ENCODE measurements around the gene NUBP1. TPM values are rescaled to one million over a fixed set of nuclear protein-coding genes. Genes with fewer than 3 reads are reported as not detected.
A peak's percentile ranks its signal among the peaks of the same experiment; 100 is the strongest.
"Not testable (repeated sequence)": the region's sequence is repeated elsewhere in the genome, so short reads cannot be mapped to it uniquely, and the experiment has no call there.

NUBP1 gene
- total RNA-seq, 6 experiments from 2014 or later: 18.0 to 29.4 (median 25.1) TPM

DNA sequence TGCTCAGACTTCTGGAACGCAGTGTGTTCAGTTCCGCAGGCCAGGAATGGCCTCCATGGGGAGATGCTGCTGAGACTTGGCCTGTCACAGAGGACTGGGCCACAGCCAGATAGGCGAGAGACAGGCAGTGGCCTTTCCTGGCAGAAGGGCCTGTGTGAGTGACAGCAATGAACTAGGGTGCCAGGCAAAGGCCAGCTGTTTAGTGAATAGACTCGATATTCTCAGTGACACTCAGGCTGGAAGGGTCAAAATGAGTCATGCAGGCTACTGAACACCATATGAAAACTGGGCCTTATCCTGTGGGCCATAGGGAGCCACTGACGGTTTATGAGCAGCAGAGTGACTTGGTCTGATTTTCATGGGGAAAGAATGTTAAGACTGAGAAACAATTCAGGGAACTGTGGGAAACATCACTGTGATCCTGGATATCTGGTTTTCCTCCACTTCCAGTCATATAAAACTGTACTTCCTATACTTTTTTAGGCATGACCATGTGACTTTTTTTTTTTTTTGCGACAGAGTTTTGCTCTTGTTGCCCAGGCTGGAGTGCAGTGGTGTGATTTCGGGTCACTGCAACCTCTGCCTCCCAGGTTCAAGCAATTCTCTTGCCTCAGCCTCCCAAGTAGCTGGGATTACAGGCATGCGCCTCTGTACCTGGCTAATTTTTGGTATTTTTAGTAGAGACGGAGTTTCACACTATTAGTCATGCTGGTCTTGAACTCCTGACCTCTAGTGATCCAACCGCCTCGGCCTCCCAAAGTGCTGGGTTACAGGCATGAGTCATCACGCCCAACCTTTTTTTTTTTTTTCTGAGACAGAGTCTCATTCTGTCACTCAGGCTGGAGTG is 5.2 kb upstream of the NUBP1 start:
- no peak overlapping the region for H3K4me3 Mint-ChIP-seq
- TF ChIP-seq, protein P1, sequence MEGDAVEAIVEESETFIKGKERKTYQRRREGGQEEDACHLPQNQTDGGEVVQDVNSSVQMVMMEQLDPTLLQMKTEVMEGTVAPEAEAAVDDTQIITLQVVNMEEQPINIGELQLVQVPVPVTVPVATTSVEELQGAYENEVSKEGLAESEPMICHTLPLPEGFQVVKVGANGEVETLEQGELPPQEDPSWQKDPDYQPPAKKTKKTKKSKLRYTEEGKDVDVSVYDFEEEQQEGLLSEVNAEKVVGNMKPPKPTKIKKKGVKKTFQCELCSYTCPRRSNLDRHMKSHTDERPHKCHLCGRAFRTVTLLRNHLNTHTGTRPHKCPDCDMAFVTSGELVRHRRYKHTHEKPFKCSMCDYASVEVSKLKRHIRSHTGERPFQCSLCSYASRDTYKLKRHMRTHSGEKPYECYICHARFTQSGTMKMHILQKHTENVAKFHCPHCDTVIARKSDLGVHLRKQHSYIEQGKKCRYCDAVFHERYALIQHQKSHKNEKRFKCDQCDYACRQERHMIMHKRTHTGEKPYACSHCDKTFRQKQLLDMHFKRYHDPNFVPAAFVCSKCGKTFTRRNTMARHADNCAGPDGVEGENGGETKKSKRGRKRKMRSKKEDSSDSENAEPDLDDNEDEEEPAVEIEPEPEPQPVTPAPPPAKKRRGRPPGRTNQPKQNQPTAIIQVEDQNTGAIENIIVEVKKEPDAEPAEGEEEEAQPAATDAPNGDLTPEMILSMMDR (IDR thresholded peaks at IDR 0.05): no peak
- peak; percentile 75 for DNase-seq
- H3K27ac Mint-ChIP-seq: peak overlapping the region; percentile 76
- peaks cover 1% of the 10 kb centered on the region for H3K9me3 Mint-ChIP-seq
- H3K27me3 Mint-ChIP-seq (ENCODE audit: insufficient read depth): no peaks in the 10 kb centered on the region
- peaks cover under 1% of the 10 kb centered on the region; the same call in 1 of the 2 replicates for H3K36me3 Mint-ChIP-seq (ENCODE audit: low read depth)
- H3K4me1 Mint-ChIP-seq (ENCODE audit: low read depth): peaks cover 39% of the 10 kb centered on the region

DNA sequence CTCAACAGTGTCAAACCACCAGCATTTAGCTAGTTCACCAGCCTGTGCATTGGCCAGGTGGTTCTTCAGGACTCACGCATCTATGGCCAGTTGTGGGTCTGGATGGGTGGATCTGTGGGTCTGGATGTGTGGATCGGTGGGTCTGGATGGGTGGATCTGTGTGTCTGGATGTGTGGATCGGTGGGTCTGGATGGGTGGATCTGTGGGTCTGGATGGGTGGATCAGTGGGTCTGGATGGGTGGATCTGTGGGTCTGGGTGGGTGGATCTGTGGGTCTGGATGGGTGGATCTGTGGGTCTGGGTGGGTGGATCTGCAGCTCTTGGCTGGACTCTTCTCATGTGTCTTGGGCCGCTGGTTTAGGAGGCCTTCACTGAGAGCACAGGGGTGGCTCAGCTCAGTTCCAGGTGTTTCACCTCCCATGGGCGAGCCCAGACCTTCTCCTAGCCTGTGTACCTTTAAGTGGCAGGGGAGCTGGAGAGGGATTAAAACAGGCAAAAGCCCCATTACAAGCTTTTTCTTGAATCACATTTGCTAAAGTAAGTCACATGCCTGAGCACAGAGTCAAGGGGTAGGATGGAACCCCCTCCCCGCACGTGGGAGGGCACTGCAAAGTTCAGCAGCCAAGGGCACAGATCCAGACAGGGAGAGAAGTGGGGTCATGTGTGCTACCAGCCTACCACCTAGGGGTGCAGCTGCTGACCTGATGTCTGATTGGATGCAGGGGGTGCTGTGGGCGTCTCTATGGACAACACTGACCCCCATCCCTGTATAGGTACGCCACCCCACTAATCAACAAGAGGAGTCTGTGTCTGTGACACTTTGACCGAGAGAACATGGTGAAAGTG is 3.4 kb upstream of the NUBP1 start:
- Mint-ChIP-seq H3K27ac (peak overlapping the region; percentile 4; the same call in 1 of the 2 replicates), H3K4me1 (ENCODE audit: low read depth) (peaks cover 48% of the 10 kb centered on the region), H3K27me3 (ENCODE audit: insufficient read depth) (no peaks in the 10 kb centered on the region; the same call in 1 of the 2 replicates), H3K4me3 (no peak overlapping the region), H3K9me3 (no peaks in the 10 kb centered on the region), H3K36me3 (ENCODE audit: low read depth) (peaks cover 4% of the 10 kb centered on the region; the same call in 1 of the 2 replicates)
- TF ChIP-seq, protein P1 (IDR thresholded peaks at IDR 0.05): no peak
- DNase-seq: no peak

DNA sequence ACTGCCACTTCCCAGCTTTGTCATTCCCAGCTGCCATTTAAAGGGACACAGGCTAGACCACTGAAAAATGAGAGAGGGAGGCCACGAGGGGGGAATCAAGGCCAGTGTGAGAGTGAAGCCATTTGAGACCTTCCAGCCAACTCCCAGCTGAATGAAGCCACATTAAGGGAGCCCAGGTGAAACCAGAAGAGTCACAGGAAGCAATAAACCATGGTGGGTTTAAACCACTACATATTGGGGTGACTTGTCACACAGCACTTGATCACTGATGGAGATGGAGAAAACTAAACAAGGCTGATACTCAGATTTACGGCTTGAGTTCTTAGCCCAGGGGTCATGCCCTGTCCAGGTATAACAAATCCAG is 2.8 kb upstream of the NUBP1 start:
- H3K36me3 Mint-ChIP-seq (ENCODE audit: low read depth): peaks cover 4% of the 10 kb centered on the region; the same call in 1 of the 2 replicates
- H3K27ac Mint-ChIP-seq: no peak overlapping the region
- peaks cover 53% of the 10 kb centered on the region for H3K4me1 Mint-ChIP-seq (ENCODE audit: low read depth)
- TF ChIP-seq, protein P1 (IDR thresholded peaks at IDR 0.05): no peak
- H3K27me3 Mint-ChIP-seq (ENCODE audit: insufficient read depth): no peaks in the 10 kb centered on the region; the same call in 1 of the 2 replicates
- H3K4me3 Mint-ChIP-seq: no peak overlapping the region
- no peaks in the 10 kb centered on the region for H3K9me3 Mint-ChIP-seq
- DNase-seq: no peak

DNA sequence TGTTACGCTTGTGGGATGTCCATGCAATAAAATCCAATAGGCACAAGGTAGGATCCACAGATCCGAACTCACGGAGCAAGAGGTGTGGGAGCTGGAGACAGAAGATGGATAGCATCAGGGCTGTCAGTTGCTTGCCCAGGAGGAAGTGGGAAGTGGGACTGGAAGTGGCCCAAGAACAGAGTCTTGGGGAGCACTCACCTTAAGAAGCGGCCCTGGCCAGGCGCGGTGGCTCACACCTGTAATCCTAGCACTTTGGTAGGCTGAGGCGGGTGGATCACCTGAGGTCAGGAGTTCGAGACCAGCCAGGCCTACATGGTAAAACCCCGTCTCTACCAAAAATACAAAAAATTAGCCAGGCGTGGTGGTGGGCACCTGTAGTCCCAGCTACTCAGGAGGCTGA is 2.4 kb upstream of the NUBP1 start:
- H3K27ac Mint-ChIP-seq; DNase-seq; H3K36me3 Mint-ChIP-seq (ENCODE audit: low read depth); H3K27me3 Mint-ChIP-seq (ENCODE audit: insufficient read depth); H3K9me3 Mint-ChIP-seq; H3K4me3 Mint-ChIP-seq: not testable (repeated sequence)
- peaks cover 53% of the 10 kb centered on the region for H3K4me1 Mint-ChIP-seq (ENCODE audit: low read depth)

DNA sequence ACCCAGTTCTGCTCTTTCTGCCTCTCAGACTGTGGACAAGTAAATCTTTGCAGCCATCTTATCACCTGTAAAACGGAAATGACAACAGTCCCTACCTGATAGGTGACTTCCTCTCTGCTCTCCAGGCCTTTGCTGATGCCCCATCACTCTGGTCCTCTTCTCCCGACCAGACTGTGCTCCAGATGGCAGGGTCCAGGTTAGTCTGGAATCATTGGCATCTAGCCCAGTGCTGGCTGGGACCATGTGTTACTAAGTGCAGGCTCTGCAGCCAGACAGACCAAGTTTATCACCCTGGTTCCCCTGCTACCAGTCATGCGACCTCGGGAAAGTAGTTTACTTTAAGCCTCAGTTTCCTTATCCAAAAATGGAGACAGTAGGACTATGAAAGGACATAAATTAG is 1.8 kb upstream of the NUBP1 start:
- DNase-seq: no peak
- H3K4me3 Mint-ChIP-seq: no peak overlapping the region
- no peaks in the 10 kb centered on the region for H3K9me3 Mint-ChIP-seq
- peaks cover 52% of the 10 kb centered on the region for H3K4me1 Mint-ChIP-seq (ENCODE audit: low read depth)
- peaks cover 4% of the 10 kb centered on the region; the same call in 1 of the 2 replicates for H3K36me3 Mint-ChIP-seq (ENCODE audit: low read depth)
- peak overlapping the region; percentile 14; the same call in 1 of the 2 replicates for H3K27ac Mint-ChIP-seq
- H3K27me3 Mint-ChIP-seq (ENCODE audit: insufficient read depth): no peaks in the 10 kb centered on the region; the same call in 1 of the 2 replicates
- TF ChIP-seq, protein P1 (IDR thresholded peaks at IDR 0.05): no peak

Data from HFFc6 (cell line).